CD4-positive, alpha-beta T cell treated with Interferon gamma for 1 hour (primary cell): ENCODE data around the gene PATL1.

Experiments used
- DNase-seq: peaks from one replicate; pipeline ENCODE4 v3.0.0-alpha.2; 2020

The PATL1 gene

GRCh38 chr11:59611570-59612565 lies 57.0 kb downstream of the PATL1 start:
- no peak for DNase-seq

GRCh38 chr11:59610289-59610688 lies 58.5 kb downstream of the PATL1 start:
- no peak for DNase-seq

- DNase-seq: no peak
Observed at GRCh38 chr11:59607703-59608454, 61.0 kb downstream of the PATL1 start.

- no peak for DNase-seq
Observed at GRCh38 chr11:59602432-59602831, 66.4 kb downstream of the PATL1 start.

GRCh38 chr11:59601788-59602187 lies 67.0 kb downstream of the PATL1 start:
- no peak for DNase-seq

- no peak for DNase-seq
Observed at GRCh38 chr11:59600636-59601035, 68.2 kb downstream of the PATL1 start.

- DNase-seq: no peak
Observed at GRCh38 chr11:59600234-59600633, 68.6 kb downstream of the PATL1 start.

GRCh38 chr11:59598961-59599360 lies 69.9 kb downstream of the PATL1 start:
- no peak for DNase-seq
